Measurements from ENCODE around the gene TTI1.

TTI1 gene

DNA sequence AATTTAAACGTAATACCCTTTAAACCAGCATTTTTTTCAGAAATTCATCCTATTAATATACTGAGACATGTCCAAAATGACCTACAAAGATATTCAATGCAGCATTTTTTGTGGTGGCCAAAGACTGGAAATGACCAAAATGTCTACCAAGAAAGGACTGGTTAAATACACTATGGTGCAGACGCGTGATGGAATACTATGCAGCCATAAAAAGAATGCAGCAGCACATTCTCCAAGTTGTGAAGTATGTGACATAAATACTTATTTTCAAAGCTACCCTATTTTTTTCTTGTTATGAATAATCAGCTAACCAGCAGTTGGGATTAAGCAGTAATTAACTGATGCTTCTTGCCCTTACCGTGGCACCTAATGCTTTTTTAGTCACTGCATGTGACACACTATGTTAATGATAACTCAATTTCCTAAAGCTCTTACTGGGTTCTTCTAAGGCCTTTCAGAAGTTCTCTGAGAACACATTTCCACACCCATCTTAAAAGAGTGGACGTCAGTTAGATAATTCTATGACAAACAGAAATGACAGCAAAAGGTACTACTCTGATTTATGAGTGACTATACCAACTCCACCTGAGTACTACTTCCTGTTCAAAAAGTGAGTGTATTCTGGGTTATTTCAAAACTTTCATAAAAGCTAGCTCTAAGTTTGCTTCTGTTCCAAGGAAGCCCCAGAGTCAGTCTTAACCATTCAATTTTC lies 24.9 kb downstream of the TTI1 start:
- no peak for DNase-seq

DNA sequence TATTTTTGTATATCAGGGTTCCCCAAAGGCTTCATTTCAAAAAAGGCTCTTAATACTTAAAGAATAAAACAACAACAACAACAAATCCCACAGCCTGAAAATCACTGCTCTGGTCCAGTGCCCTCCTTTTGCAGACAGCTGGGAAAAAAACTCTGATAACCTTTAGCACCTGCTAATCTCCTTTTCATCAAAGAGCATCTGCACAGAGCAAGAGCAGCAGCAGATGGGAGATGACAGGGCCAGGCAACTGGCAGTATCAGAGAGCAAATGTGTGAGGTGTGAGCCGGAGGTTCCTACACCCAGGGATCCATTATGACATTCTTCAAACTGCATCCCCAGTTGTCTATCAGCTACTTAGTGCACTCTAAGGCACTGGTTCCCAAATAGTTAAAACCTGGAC lies 25.7 kb downstream of the TTI1 start:
- no peak for DNase-seq

DNA sequence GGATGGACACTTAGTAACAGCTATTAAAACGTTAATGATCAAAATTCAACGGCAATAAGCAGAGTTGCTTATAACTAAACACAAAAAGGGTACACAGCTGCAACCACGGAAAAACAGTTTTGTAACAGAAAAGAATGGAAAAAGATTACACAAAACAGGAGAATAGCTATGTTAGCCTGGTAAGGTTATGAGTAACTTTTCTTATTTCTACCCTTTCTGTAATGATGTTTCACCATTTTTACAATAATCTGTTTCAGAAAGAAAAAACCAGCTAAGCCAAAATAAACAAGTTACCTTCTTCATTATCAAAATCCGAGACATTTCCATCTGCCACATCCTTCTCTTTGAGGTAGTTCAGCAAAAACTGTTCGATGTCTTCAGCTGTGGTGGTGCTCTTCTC lies 27.4 kb downstream of the TTI1 start:
- DNase-seq: no peak

DNA sequence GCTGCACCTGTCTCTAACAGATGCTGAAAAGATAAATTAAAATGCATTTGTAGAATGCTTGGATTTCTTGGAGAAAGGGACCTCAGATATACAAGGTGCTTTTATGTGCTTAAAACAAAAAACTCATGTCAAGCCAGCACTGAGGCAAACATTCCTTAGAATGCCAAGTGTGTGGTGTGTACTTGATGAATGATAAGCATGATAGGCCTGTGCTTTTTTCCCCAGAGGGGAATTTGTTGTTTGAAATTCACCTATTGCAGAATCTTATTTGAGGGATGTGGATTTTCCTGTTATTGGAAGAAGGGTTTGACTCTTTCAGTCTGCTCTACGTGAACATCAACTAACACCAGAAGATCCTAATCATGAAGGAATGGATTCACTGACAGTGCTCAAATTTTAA lies 28.8 kb downstream of the TTI1 start:
- DNase-seq: no peak

DNA sequence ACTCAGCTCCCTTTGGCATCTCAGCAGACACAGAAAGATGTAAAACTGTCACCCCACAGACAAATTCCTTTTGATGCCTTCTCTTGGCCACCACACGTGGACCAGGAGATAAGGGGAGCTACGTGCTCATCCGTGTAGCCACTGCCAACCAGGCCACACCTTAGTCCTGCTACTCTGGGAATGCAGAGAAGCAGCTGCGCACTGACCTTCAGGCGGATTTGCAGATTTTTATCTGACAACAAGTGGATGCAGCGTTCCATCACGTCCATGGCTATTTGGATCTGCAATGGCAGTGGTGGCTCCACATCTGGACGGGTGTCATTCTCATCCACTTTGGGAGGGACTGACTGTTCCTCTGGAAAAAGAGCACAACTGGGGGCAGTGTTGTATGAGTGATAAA lies 30.8 kb downstream of the TTI1 start:
- no peak for DNase-seq

DNA sequence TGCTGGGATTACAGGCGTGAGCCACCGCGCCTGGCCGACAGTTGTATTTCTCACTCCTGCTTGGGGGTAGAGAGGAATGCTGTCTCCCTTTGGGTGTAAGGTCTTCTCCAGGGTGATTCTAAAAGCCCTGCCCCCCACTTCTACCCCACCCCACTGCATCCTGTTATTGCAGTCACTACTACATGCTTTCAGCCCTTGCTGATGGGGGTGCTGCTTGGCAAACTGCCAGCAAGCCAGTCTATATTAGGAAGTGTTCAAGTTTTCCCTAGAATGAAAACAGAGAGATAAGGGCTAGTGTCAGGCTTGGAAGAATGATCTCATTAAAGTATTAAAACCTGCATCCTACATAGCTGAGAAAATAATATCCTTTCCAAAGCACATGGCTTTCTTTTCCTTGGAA lies 31.3 kb downstream of the TTI1 start:
- DNase-seq: no peak

DNA sequence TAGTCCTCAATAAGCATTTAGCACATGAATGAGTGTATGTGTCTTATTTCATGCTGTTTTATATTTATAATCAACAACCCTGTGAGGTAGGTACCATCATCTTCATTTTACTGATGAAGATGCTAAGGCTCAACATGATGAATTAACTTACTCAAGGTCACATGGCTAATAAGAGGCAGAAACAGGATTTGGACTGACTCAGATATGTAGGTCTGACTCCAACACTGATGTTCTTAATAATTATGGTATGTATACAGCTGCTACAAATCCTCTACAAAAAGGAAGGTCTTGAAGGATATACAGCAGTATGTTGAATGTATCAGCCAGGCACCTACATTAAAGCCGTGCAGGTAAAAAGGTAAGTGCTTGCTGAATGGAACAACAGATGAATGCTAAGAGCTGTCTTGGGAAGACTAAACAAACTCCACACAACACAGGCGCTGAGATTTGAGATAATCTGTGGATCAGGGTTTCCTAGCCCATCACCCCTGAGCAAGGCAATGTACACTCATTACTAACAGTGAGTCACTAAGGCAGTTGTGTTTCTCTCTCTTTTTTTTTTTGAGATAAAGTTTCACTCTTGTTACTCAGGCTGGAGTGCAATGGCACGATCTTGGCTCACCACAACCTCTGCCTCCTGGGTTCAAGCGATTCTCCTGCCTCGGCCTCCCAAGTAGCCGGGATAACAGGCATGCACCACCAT lies 31.9 kb downstream of the TTI1 start:
- no peak for DNase-seq

DNA sequence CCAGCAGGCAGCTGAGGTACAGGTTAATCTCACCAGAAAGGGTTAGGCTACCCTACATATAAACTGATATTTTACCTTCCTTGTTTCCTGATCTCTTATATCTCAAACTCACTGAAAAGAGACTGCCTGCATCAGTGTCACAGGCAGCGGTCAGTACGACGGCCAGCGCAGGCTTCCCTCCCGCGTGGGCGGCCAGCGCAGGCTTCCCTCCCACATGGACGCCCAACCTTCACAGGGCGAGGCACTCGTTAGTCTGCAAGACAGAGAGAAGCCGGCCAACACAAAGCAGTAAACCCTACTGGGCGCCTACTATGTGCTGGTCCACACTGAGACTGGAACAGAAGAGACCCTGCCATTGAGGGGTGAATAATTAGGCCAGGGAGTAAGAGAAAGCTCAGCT lies 33.0 kb downstream of the TTI1 start:
- DNase-seq: no peak

DNA sequence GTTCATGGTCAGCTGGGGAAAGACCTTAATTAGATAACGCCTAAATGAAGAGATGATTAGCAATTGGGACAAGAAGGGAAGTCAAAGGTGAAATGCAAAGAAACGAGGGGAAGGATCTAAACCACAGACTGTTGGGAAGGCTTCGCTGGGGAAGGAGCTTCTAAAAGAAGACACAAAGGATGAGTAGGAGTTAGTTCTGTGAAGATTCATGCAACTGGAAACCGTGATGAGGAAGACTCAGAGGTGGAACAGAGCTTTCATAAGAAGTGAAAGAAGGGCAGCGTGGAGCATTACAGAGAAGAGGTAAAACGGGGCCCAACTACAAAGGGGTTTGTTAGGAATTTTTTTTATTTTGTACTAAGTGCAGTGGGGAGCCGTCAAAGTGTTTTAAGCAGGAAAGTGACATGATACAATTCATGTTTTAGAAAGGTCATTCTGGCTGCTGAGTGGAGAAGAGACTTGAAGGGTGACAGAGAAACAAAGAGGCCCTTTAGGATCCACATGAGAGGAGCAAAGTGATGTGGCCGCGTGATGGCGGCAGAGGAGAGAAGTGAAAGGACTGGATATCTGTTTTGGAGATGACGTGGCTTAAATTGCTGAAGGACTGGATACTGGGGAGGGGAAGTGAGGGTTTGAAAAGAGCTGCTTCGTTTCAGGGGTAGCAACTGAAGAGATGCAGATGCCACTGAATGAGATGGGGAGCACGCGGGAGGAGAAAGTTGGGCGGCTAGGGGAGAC lies 33.6 kb downstream of the TTI1 start:
- no peak for DNase-seq

DNA sequence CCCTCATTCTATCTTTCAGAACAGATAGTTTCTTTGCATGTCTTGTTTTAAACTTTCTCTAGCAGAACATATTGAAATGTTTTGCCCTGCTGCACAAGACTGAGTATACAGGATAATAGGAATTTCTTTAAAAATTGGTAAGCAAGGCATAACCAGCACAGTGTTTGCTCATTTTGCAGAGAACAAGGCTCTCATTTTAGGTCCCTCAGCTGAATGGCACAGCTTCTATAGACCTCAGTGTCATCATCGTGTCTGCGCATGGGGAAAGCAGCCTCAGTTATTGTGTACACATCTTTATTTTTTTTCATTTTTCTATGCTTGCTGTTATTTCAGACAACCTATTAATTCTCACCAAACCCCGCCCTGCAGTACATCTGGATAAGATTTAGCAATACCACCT lies 35.7 kb downstream of the TTI1 start:
- no peak for DNase-seq

DNA sequence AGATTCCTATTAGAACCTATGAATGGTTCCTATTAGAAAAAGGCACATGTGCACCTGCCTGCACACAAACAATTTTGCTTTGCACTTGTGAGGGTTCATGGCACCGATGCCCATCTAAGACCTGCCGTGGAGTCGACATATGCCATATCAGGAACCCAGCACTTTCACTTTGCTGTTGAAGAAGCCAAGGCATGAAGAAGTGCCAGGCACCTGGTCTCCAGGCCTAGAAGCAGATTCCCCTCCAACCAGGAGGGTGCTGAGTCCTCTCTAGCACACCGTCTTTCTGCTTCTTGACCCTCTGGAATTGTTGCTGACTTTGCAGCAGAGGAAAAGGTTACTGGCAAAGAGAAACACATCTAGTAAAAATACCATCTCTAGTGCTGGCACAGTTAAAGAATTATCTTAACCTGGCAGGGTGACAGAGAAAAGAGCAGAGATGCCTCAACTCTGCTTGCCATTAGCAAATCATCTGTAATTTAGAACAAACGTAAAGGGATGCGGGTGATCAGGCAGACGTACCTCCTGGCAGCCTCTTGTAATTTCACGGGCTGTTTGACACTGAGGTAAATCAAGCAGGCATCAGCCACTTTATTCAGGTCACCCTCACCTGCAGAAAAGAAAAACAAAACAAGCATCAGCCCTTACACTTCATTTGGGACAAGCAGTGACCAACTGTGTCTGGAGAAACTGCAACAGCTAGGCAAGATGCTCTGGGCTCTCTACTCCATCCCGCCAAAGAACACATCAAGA lies 37.2 kb downstream of the TTI1 start:
- DNase-seq: no peak

DNA sequence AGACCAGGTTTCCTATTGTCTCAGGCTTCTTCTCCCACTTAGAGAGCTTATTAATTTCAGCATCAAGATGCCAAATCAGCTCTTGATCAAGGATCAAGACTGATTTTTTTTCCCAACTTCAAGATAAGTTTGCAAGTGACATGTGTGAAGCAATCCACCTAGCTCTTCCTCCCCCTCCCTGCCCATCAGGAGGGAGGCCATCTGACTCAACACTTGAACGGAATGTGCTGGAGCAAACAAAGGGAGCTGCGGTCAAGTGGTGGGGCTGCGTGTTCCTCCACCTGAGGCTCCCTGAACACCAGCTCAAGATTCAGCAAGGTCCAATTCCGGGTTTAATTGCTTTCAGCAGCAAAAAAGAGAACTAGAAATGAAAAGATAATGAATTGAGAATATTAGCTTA lies 38.7 kb downstream of the TTI1 start:
- DNase-seq: no peak

DNA sequence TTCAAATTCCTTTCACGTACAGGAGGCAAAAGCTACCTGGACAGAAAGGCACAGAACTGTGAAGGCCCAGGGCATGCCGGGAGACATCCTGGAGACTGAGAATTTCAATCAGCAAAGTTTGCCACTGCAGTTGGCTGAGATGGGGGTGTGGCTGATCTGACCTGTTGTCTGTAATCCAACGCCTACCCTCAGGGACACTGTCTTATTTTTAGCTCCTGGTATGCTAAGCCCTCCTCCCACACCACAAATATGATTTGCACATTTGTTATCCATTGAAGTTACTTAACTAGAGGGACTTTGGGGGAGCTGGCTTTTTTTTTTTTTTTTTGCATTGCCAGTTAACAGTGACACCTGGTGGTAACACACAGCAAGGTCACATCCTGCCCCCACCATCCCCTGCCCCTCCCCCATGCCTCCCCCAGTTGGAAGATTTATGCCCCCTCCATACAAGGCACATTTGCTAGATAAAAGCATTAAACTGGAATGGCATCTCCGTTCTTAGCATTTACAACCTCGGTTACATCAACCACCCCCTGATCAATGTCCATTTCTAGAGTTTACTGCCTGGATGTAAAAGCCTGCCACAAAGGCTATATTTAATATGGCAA lies 40.4 kb downstream of the TTI1 start:
- no peak for DNase-seq

DNA sequence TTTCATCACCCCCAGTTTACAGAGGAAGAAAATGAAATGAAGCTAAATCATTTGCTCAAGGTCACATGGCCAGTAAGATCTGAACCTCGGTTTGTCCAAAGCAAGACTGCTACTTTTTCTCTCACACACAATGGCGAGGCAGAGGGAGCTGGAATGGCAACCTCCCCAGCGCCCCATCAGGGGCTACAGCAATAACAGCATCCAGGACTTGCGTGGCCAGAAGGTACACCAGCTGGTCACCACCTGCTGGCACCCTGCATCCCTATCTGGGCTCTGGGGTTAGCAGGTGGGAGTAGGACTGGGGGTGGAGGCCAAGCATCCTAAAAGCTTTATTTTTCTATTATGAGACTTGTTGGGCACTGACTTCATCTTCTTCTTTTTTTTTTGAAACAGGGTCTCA lies 41.3 kb downstream of the TTI1 start:
- no peak for DNase-seq

DNA sequence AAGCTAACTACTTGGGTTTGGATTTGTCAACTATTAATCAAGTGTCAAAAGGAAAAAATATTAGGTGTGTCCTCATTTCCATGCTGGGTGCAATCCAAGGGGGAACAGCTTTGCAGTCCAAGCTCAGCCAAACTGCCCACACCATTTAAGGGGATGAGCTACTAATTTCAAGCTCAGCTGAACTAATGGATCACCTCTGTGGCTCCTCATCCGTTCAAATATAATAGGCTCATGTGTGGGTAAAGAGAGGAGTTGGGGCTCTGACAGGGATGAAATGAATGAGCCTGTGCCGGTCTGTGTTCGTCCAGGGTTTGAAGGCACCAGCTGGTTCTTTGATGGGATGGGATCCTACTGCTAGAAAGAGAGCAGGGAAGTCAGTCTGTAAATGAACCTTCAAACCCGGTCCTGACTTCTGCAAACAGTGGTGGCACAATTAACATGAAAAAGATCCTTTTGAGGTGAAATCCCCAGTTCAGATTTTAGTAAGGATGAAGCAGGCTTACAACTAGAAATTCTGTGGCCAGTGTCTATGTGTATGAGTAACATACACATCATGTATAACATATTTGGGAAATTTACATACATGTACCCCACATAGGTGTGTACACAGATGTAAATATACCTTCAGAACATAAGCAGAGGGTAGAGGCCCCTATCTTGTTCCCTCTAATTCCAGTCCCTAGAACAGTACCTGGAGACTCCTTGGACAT lies 41.9 kb downstream of the TTI1 start:
- DNase-seq: no peak

DNA sequence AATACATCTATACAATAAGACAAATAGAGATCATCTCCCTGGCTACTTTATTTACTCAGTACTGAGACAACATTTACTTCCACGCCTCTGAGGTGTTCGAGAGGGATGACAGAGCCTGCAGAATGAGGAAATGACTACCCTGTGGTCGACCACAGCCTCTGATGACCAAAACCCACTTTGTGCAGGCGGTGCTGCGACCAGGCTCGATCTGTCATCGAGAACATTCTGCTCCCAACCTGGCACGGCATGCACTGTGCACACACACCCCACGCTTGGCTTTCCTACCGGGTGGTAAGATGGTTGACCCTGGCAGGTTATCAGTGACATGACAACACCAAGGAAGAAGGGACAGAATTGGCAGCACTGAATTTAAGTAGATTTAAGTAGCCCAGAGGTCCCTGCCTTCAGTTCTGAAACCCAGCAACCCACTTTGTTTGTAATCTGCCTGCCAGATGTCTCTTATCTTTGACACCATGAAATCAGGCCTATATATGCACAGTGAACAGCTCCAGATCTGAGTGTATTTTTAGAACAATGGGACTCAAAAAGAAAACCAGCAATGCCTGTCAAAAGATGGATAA lies 42.6 kb downstream of the TTI1 start:
- DNase-seq: peak; percentile 19

DNA sequence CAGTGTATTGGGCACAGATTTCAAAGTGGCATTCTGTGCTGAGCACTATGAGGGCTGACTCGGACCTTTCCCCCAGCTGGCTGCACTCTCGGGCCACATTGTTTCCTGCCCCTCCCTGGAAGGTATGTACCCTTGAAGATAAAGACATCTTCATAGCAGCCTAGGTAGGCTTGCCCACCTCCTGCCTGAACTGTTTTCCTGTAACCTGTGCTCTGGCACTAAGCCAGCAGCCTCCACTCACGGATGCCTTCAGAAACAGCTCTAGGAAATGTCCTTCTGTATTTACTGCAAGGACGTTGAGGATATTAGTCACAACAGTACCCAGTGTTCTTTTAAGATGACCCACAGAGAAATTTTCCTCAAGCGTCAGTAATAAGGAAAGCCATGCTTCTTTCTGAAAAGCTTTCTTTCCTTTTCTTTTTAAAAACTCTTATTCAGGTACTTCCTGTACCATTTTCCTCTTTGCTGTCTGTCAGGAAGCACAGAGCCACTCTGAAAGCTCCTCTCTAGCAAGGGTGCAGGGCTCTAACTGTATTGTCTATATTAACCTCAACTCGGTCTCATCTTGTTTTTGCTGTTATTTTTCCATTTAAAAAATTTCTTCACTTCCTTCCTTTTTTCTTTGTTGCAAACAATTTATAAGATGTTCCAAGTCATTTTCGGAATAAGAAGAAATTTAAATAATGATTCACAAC lies 43.5 kb downstream of the TTI1 start:
- no peak for DNase-seq

DNA sequence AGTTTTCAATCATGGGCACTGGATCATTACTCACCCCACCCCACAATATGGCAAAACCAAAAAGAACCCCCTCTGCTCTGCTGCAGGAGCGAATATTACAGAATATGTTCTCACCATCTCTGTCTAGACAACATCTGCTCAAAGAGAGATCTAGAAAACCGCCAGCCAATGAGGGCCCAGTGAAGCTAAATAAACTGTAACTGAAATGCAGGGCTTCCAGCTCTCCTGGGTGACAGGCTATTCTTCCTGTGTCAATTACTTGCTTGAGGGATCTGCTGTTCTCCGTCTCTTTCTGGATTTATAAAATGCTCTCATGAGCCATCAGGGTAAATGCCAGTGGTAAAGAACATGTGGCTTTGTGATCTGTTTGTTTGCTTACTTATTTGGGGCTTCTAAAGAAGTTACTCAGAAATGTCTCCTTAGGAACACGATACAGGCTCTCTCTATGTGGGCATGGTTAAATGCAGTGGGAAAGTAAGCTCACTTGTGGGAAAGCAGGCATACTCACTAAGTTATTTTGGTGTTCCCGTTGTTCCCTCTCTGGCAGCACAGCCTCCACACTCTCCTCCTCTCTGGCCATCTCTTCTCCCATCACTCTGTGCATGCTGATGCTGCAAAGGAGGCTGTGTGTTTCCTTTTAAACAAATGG lies 44.8 kb downstream of the TTI1 start:
- DNase-seq: no peak

DNA sequence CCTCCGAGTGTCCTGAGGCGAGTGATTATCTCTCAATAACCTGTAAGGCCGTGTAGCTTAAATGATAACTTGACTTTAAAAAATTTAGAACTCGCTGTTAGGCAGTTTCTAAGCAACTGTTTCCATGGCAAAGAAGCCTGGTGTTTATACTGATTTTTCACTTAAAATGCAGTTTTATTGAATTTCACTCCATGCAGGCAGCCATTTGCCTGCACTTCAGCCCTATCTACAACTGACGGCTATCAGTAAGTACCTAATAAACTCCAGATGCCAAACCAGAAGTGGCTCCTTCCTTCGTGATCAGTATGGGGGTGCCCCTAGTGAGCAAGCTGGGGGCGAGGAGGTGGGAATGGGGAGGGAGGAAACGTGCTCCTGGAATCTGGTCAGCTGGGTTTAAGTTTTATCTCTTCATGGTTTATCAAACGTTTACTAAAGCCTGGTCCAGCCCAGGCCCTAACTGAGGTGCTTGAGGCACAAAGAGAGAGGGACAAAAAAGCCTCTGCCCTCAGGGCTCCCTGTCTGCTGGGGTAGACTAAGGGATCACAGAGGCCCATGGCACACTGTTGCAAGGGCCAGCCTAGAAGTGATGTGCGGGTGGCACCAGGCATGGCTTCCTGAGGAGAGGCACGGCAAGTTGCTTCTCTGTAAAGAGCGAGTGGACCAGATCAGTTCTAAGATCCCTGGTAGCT lies 45.5 kb downstream of the TTI1 start:
- DNase-seq: no peak

Data from GDM1 (cell line).